ENCODE data around the gene ANO6.

Gene ANO6

DNA sequence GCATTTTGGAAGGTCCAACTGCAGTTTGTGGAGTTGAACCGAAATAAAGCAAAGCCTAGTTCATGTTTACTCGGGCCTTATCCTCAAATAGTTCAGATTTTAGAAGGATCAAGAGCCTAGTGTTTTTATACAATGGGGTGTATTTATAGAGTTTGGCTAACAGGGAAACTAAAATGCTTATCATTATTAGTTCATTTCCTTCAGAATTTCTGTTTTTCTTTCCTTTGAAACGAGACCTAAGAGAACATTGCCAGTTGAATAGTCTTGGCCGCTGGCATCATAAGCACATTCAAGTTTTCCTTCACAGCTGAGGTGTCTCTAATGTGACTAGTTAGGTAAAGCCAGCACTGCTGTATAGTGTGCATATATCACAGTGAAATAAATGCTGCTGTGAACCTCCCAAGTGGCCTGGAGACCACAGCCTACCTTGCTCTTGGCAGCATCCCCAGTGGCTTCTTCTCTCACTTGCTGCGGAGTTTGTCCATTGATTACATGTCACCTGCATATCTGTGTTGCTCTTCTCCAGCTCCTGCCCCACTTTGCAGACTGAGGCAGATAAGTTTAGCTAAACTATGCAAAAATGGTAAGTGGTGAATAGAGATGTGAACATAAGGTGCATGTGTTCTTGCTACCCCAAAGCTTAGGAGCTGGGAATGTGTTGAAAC is 88.8 kb downstream of the ANO6 start:
- TF ChIP-seq, protein P1, sequence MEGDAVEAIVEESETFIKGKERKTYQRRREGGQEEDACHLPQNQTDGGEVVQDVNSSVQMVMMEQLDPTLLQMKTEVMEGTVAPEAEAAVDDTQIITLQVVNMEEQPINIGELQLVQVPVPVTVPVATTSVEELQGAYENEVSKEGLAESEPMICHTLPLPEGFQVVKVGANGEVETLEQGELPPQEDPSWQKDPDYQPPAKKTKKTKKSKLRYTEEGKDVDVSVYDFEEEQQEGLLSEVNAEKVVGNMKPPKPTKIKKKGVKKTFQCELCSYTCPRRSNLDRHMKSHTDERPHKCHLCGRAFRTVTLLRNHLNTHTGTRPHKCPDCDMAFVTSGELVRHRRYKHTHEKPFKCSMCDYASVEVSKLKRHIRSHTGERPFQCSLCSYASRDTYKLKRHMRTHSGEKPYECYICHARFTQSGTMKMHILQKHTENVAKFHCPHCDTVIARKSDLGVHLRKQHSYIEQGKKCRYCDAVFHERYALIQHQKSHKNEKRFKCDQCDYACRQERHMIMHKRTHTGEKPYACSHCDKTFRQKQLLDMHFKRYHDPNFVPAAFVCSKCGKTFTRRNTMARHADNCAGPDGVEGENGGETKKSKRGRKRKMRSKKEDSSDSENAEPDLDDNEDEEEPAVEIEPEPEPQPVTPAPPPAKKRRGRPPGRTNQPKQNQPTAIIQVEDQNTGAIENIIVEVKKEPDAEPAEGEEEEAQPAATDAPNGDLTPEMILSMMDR (IDR thresholded peaks at IDR 0.05; ENCODE audit: low read depth, low read length, missing control alignments) = no peak
- DNase-seq (ENCODE audit: low read depth) = no peak

DNA sequence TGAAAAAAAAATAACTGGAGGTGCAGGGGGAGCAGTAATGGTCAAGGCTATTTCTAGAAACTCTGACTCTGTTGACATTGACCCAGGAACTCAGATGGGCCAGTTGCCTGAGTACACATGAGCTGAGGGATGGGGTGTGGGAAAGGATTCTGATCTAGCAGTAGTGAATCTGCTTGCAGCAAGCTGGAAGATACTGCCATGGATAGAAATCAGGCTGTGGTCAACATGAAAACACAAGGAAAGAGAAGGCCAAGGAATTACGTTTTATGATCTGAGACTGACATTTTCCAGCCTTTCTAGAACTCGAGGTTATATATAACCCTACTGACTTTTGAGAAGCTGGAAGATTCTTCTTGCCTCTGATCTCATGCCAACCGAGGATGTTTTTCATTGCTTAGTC is 90.0 kb downstream of the ANO6 start:
- no peak overlapping the region for H3K4me3 ChIP-seq (ENCODE audit: low read depth, low read length)
- TF ChIP-seq, protein P1 (IDR thresholded peaks at IDR 0.05; ENCODE audit: low read depth, low read length, missing control alignments) = no peak
- DNase-seq (ENCODE audit: low read depth) = no peak

More for the DNA sequence above, 88.8 kb downstream of the ANO6 start:
- no peak overlapping the region for H3K4me3 ChIP-seq (ENCODE audit: low read depth, low read length)

DNA sequence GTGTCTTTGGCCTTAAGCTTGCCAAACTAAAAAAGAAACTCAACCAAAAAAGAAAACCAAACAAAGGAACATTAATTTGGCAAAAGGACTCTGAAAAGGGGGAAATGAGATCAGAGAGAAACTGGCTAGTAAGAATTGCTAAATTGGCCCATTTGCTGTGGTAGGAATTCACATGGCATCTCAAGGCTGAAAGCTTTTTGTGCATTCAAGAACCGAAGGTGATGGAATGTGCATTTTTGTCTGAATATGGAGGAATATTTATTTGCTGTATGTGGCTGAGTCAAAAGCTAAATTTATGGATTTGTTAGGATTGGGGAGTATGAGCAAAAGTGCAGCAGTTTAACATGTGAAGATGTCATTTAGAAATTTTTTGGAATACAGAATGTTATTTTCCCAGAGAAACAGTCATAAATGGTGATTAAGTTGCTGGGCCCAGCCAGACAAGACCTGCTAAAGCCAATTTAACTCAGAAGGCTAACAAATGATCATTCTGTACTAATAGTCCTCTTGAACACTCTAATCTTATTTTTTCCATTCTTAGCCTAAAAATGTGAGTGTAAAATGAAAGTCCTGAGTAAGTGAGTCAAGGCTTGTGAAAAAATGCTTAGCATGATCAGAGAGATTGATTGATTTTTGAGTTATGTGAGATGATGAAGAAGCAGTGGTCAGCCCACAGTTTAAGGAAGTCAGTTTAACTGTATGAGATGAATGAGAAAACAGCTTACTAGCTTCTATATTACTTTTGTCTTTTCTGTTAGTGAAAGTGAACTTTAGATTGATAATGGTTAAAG is 94.1 kb downstream of the ANO6 start:
- DNase-seq (ENCODE audit: low read depth) = no peak

DNA sequence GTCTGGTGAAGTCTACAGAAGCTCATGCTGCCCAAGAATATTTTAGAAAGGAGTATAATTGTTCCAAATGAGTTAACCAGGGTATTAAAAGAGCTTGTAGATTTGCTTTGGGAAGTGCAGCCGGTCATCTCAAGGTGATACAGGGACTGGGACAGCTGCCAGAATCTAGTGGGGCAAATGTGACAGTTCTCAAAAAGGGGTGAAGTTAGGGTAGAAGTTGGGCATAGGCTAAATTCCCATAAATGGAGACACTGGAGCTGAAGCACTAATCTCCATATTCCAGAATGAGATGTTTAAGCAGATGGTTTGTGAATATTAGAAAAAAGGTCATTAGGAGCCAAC is 94.7 kb downstream of the ANO6 start:
- TF ChIP-seq, protein P1 (IDR thresholded peaks at IDR 0.05; ENCODE audit: low read depth, low read length, missing control alignments) = no peak
- no peak for DNase-seq (ENCODE audit: low read depth)
- H3K4me3 ChIP-seq (ENCODE audit: low read depth, low read length) = no peak overlapping the region

More for the DNA sequence above, 94.1 kb downstream of the ANO6 start:
- no peak overlapping the region for H3K4me3 ChIP-seq (ENCODE audit: low read depth, low read length)
- TF ChIP-seq, protein P1 (IDR thresholded peaks at IDR 0.05; ENCODE audit: low read depth, low read length, missing control alignments) = no peak

DNA sequence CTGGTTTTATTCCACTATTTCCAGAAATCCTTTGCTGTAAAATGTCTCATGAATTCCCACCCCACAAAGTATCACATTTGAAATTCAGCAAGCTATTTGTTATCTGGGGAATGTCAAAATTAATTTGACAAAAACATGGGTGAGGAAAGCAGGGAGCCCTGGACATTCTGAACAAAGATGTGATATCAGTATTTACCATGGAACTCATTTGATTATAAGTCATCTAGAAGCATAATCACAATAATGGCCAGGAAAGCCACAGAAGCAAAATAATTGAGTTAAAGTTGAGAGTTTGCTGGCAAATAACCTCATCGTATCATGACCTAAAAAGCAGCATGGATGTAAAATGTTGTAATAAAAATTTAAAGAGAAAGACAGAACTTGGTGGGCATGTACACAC is 96.1 kb downstream of the ANO6 start:
- H3K4me3 ChIP-seq (ENCODE audit: low read depth, low read length) = no peak overlapping the region
- TF ChIP-seq, protein P1 (IDR thresholded peaks at IDR 0.05; ENCODE audit: low read depth, low read length, missing control alignments) = no peak
- no peak for DNase-seq (ENCODE audit: low read depth)

DNA sequence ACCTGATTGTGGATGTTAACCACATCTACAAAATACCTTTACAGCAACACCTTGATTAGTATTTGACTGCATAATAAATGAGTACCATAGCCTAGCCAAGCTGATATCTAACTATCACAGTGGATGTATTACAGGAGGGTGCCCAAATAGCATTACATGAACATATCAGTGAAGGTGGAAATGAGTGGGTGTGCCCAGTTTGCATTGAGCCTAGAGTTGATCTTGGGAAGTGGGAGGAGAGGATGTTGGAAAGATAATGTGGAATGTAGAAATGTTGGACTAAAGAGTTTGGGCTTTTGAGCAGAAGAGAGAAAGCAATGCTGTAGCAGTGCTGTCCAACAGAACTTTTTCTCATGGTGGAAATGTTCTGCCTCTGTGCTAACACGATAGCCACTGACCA is 98.9 kb downstream of the ANO6 start:
- no peak for DNase-seq (ENCODE audit: low read depth)
- TF ChIP-seq, protein P1 (IDR thresholded peaks at IDR 0.05; ENCODE audit: low read depth, low read length, missing control alignments) = no peak
- H3K4me3 ChIP-seq (ENCODE audit: low read depth, low read length) = no peak overlapping the region
